Ascending aorta (tissue), 2 donors: ENCODE measurements around the gene GPS2. TPM values are rescaled to one million over a fixed set of nuclear protein-coding genes. Genes with fewer than 3 reads are reported as not detected.
A peak's percentile ranks its signal among the peaks of the same experiment; 100 is the strongest.
"Not testable (repeated sequence)": the region's sequence is repeated elsewhere in the genome, so short reads cannot be mapped to it uniquely, and the experiment has no call there.

Experiments used
- DNase-seq, 2 donors: peaks; one replicate each; pipeline ENCODE4 v3.0.0-alpha.2; 2019; ENCODE audit warnings: low spot score in 2 of 2
- H3K27ac ChIP-seq, 2 donors: fragments of 200-600 bp; sonication (generic); one replicate each; pipeline ENCODE4 v1.5.1; 2016 to 2017; ENCODE audit warnings: mild to moderate bottlenecking in 1 of 2
- H3K27me3 ChIP-seq: fragments of 200-600 bp; sonication (generic); one replicate; pipeline ENCODE4 v1.5.1; 2017
- H3K36me3 ChIP-seq, 2 donors: fragments of 200-600 bp; sonication (generic); one replicate each; pipeline ENCODE4 v1.5.1; 2016
- H3K4me1 ChIP-seq, 2 donors: fragments of 200-600 bp; sonication (generic); one replicate each; pipeline ENCODE4 v1.5.1; 2016 to 2017; ENCODE audit warnings: mild to moderate bottlenecking in 1 of 2
- H3K4me3 ChIP-seq, 2 donors: fragments of 200-600 bp; sonication (generic); one replicate each; pipeline ENCODE4 v1.5.1; 2016 to 2017; ENCODE audit warnings: mild to moderate bottlenecking in 1 of 2
- H3K9me3 ChIP-seq, 2 donors: fragments of 200-600 bp; sonication (generic); one replicate each; pipeline ENCODE4 v1.5.1; 2016
- intact Hi-C: fragments of 100-400 bp; cut with DNase I; formaldehyde crosslinking; loops from one replicate; pipeline ENCODE4 v1.15.1; 2023
- total RNA-seq: library from RNA; depleted of rRNA; stranded (reverse); fragments of >200 nt; gene quantifications from one replicate; pipeline ENCODE4 v1.1.0, GENCODE V29; 2016
- TF ChIP-seq, protein P1 (sequence below), 3 experiments: fragments of 200-600 bp in 2 of 3; fragments of 450-650 bp in 1 of 3; sonication (generic) in 2 of 3; IDR thresholded peaks; one replicate each; pipeline ENCODE4 v1.5.1; 2016 to 2019; ENCODE audit warnings: antibody characterized with exemption in 3 of 3, mild to moderate bottlenecking in 1 of 3, moderate library complexity in 1 of 3

The GPS2 gene
- total RNA-seq, 1 donor from 2014 or later = 52.4 TPM

DNA sequence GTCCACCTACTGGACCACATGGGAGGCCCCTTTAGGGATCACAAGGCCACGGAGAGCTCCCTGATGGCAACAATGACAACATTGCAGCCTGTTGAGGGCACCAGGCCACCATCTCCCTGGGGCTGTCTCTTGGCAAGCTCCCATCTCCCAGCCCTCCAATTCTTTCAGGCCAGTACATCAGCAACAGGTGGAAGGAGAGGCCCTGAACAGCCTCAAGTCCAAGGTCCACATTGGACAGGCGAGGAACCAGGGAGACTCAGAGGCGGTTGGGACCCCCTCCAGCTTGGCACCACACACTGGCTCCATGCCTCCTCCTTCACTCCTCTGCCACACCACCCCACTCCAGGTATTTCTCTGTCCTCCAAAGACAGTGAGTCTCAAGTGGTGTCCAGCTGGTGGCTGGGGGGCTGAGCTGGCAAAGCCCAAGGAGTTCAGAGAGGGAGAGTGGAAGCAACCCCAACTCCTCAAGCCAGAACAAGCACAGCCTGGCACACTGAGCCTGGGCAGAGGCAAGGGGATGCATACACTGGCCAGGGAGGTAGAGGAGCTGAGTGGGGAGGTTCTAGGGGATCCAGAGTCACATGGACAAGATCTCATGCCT lies 19.9 kb upstream of the GPS2 start:
- H3K27me3 ChIP-seq = no peaks in the 10 kb centered on the region
- no peak overlapping the region for H3K27ac ChIP-seq
- intact Hi-C loops = no loop called here
- H3K4me1 ChIP-seq = peaks cover 0 to 3% of the 10 kb centered on the region in 2 donors
- TF ChIP-seq, protein P1, sequence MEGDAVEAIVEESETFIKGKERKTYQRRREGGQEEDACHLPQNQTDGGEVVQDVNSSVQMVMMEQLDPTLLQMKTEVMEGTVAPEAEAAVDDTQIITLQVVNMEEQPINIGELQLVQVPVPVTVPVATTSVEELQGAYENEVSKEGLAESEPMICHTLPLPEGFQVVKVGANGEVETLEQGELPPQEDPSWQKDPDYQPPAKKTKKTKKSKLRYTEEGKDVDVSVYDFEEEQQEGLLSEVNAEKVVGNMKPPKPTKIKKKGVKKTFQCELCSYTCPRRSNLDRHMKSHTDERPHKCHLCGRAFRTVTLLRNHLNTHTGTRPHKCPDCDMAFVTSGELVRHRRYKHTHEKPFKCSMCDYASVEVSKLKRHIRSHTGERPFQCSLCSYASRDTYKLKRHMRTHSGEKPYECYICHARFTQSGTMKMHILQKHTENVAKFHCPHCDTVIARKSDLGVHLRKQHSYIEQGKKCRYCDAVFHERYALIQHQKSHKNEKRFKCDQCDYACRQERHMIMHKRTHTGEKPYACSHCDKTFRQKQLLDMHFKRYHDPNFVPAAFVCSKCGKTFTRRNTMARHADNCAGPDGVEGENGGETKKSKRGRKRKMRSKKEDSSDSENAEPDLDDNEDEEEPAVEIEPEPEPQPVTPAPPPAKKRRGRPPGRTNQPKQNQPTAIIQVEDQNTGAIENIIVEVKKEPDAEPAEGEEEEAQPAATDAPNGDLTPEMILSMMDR (IDR thresholded peaks at IDR 0.05) = no peak
- H3K9me3 ChIP-seq = no peaks in the 10 kb centered on the region
- no peaks in the 10 kb centered on the region for H3K36me3 ChIP-seq
- no peak for DNase-seq
- H3K4me3 ChIP-seq = no peak overlapping the region

DNA sequence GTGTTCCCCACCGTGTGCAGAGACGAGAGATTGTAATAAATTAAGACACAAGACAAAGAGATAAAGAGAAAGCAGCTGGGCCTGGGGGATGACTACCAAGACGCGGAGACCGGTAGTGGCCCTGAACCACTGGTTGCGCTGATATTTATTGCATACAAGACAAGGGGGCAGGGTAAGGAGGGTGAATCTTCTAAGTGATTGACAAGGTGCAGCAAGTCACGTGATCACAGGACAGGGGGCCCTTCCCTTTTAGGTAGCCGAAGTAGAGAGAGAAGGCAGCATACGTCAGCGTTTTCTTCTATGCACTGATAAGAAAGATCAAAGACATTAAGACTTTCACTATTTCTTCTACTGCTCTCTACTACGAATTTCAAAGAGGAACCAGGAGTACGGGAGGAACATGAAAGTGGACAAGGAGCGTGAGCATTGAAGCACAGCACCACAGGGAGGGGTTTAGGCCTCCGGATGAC lies 17.5 kb upstream of the GPS2 start:
- H3K27me3 ChIP-seq, H3K4me3 ChIP-seq, H3K36me3 ChIP-seq, H3K27ac ChIP-seq, H3K9me3 ChIP-seq, DNase-seq, intact Hi-C loops: not testable (repeated sequence)
- H3K4me1 ChIP-seq = peaks cover 0 to 12% of the 10 kb centered on the region in 2 donors

GRCh38 chr17:7332111-7332510 lies 17.0 kb upstream of the GPS2 start:
- no peak for DNase-seq
- intact Hi-C loops = no loop called here
- Histone ChIP-seq H3K27ac (no peak overlapping the region), H3K4me1 (peaks cover 0 to 12% of the 10 kb centered on the region in 2 donors), H3K36me3 (no peaks in the 10 kb centered on the region), H3K27me3 (no peaks in the 10 kb centered on the region), H3K9me3 (no peaks in the 10 kb centered on the region), H3K4me3 (no peak overlapping the region)
- TF ChIP-seq, protein P1 (IDR thresholded peaks at IDR 0.05) = no peak

GRCh38 chr17:7330638-7331015 lies 15.5 kb upstream of the GPS2 start:
- H3K4me3 ChIP-seq = peak overlapping the region; percentile 89 to 97
- no peak for DNase-seq
- TF ChIP-seq, protein P1 (IDR thresholded peaks at IDR 0.05) = no peak
- intact Hi-C loops = loop anchor here (1.0 kb wide), 1 partner anchor 73 kb away; no protein-coding TSS in a partner anchor
- H3K36me3 ChIP-seq = peaks cover 0 to 1% of the 10 kb centered on the region in 2 donors
- peaks cover 0 to 12% of the 10 kb centered on the region in 2 donors for H3K4me1 ChIP-seq
- H3K27ac ChIP-seq = peak overlapping the region; percentile 89 to 92
- H3K27me3 ChIP-seq = no peaks in the 10 kb centered on the region
- no peaks in the 10 kb centered on the region for H3K9me3 ChIP-seq

GRCh38 chr17:7329997-7330637 lies 15.0 kb upstream of the GPS2 start:
- TF ChIP-seq, protein P1 (IDR thresholded peaks at IDR 0.05) = no peak
- peak overlapping the region; percentile 89 to 97 for H3K4me3 ChIP-seq
- H3K9me3 ChIP-seq = no peaks in the 10 kb centered on the region
- no peaks in the 10 kb centered on the region for H3K27me3 ChIP-seq
- H3K36me3 ChIP-seq = peaks cover 0 to 6% of the 10 kb centered on the region in 2 donors
- peak; percentile 55 to 87 for DNase-seq
- peaks cover 0 to 12% of the 10 kb centered on the region in 2 donors for H3K4me1 ChIP-seq
- peak overlapping the region; percentile 89 to 92 for H3K27ac ChIP-seq
- intact Hi-C loops = loop anchor here (1.0 to 2.0 kb wide), 4 partner anchors 15 to 73 kb away; partner anchors contain the start of genes GPS2 and PLSCR3

DNA sequence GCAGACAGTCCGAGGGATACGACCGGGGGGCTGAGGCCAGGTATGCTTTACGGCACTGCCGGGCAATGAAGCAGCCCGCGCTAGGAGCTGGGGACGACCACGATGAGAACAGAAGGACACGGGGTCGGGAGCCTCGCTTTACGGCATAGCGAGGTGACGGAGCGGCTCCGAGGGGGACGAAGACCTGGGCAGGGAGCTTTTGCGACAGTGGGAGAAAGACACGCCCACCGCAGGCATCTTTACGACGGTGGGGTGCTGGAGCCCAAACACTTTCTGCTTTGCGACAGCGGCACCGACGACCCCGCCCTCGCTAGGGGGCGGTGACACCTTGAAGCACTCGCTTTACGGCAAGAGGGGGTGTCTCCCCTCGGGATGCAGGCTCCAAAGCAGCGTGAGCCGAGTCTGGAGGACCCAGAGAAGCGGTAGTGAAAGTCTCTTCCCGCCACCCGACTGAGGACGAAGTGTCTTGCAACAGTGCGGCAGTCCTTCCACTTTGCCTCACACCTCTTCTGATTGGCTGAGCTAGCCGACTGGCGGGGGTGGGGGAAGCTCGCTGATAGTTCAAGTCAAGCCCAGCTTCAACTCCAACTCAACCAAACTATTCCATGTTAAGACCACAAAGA lies 14.3 kb upstream of the GPS2 start:
- Histone ChIP-seq H3K27me3 (no peaks in the 10 kb centered on the region), H3K4me1 (peaks cover 0 to 12% of the 10 kb centered on the region in 2 donors), H3K4me3 (peak overlapping the region; percentile 89 to 97), H3K9me3 (no peaks in the 10 kb centered on the region), H3K27ac (peak overlapping the region; percentile 89 to 92), H3K36me3 (peaks cover 4 to 13% of the 10 kb centered on the region in 2 donors)
- TF ChIP-seq, protein P1 (IDR thresholded peaks at IDR 0.05) = no peak
- intact Hi-C loops = loop anchor here (1.0 to 2.0 kb wide), 3 partner anchors 14 to 65 kb away; partner anchors contain the start of genes GPS2 and PLSCR3
- peak; percentile 98 to 99 for DNase-seq
